ENCODE data around the gene TENM4. TPM values are rescaled to one million over a fixed set of nuclear protein-coding genes. Genes with fewer than 3 reads are reported as not detected.

Gene TENM4
- polyA plus RNA-seq, 1 donor from 2014 or later, result not detected

- peaks cover 0 to 5% (median 0%) of the 10 kb centered on the region in 3 donors for H3K9me3 Mint-ChIP-seq
- no peaks in the 10 kb centered on the region for H3K27me3 Mint-ChIP-seq
- no peak overlapping the region for H3K4me3 Mint-ChIP-seq
- H3K27ac Mint-ChIP-seq, result no peak overlapping the region
- no peaks in the 10 kb centered on the region for H3K4me1 Mint-ChIP-seq
- H3K36me3 Mint-ChIP-seq, result peaks cover 1% of the 10 kb centered on the region
Measured at GRCh38 chr11:78809931-78810541, 630.8 kb downstream of the TENM4 start.

- Mint-ChIP-seq H3K27me3 (no peaks in the 10 kb centered on the region), H3K36me3 (peaks cover 1% of the 10 kb centered on the region), H3K27ac (no peak overlapping the region), H3K9me3 (peaks cover 0 to 5% (median 0%) of the 10 kb centered on the region in 3 donors), H3K4me1 (no peaks in the 10 kb centered on the region), H3K4me3 (no peak overlapping the region)
Measured at GRCh38 chr11:78808923-78809322, 631.9 kb downstream of the TENM4 start.

- peaks cover 0 to 5% (median 0%) of the 10 kb centered on the region in 3 donors for H3K9me3 Mint-ChIP-seq
- H3K4me1 Mint-ChIP-seq, result no peaks in the 10 kb centered on the region
- no peak overlapping the region for H3K4me3 Mint-ChIP-seq
- no peak overlapping the region for H3K27ac Mint-ChIP-seq
- H3K27me3 Mint-ChIP-seq, result no peaks in the 10 kb centered on the region
- no peaks in the 10 kb centered on the region for H3K36me3 Mint-ChIP-seq
Measured at GRCh38 chr11:78807351-78807750, 633.5 kb downstream of the TENM4 start.

- H3K36me3 Mint-ChIP-seq, result no peaks in the 10 kb centered on the region
Measured at GRCh38 chr11:78806214-78807004, 634.4 kb downstream of the TENM4 start.

GRCh38 chr11:78804991-78805390 lies 635.8 kb downstream of the TENM4 start:
- peaks cover 0 to 5% (median 0%) of the 10 kb centered on the region in 3 donors for H3K9me3 Mint-ChIP-seq
- H3K4me1 Mint-ChIP-seq, result no peaks in the 10 kb centered on the region
- no peak overlapping the region for H3K27ac Mint-ChIP-seq
- H3K4me3 Mint-ChIP-seq, result no peak overlapping the region
- H3K27me3 Mint-ChIP-seq, result no peaks in the 10 kb centered on the region
- H3K36me3 Mint-ChIP-seq, result no peaks in the 10 kb centered on the region

More at GRCh38 chr11:78806214-78807004, 634.4 kb downstream of the TENM4 start:
- Mint-ChIP-seq H3K27me3 (no peaks in the 10 kb centered on the region), H3K9me3 (peaks cover 0 to 5% (median 0%) of the 10 kb centered on the region in 3 donors), H3K4me1 (no peaks in the 10 kb centered on the region), H3K4me3 (no peak overlapping the region), H3K27ac (no peak overlapping the region)

GRCh38 chr11:78803995-78804394 lies 636.8 kb downstream of the TENM4 start:
- no peaks in the 10 kb centered on the region for H3K36me3 Mint-ChIP-seq
- peaks cover 0 to 5% (median 0%) of the 10 kb centered on the region in 3 donors for H3K9me3 Mint-ChIP-seq
- H3K27ac Mint-ChIP-seq, result no peak overlapping the region
- H3K4me3 Mint-ChIP-seq, result no peak overlapping the region
- H3K4me1 Mint-ChIP-seq, result no peaks in the 10 kb centered on the region
- no peaks in the 10 kb centered on the region for H3K27me3 Mint-ChIP-seq

GRCh38 chr11:78802058-78802761 lies 638.6 kb downstream of the TENM4 start:
- no peak overlapping the region for H3K27ac Mint-ChIP-seq
- no peaks in the 10 kb centered on the region for H3K27me3 Mint-ChIP-seq
- H3K4me3 Mint-ChIP-seq, result no peak overlapping the region
- peaks cover 0 to 5% (median 0%) of the 10 kb centered on the region in 3 donors for H3K9me3 Mint-ChIP-seq
- no peaks in the 10 kb centered on the region for H3K36me3 Mint-ChIP-seq
- no peaks in the 10 kb centered on the region for H3K4me1 Mint-ChIP-seq

- no peak overlapping the region for H3K27ac Mint-ChIP-seq
- H3K4me1 Mint-ChIP-seq, result no peaks in the 10 kb centered on the region
- H3K9me3 Mint-ChIP-seq, result no peaks in the 10 kb centered on the region
- no peak overlapping the region for H3K4me3 Mint-ChIP-seq
- H3K27me3 Mint-ChIP-seq, result no peaks in the 10 kb centered on the region
- H3K36me3 Mint-ChIP-seq, result no peaks in the 10 kb centered on the region
Measured at GRCh38 chr11:78801161-78801884, 639.5 kb downstream of the TENM4 start.

- no peaks in the 10 kb centered on the region for H3K36me3 Mint-ChIP-seq
Measured at GRCh38 chr11:78800756-78801155, 640.1 kb downstream of the TENM4 start.

GRCh38 chr11:78800096-78800690 lies 640.6 kb downstream of the TENM4 start:
- Mint-ChIP-seq H3K27me3 (no peaks in the 10 kb centered on the region), H3K9me3 (no peaks in the 10 kb centered on the region), H3K4me3 (no peak overlapping the region), H3K4me1 (no peaks in the 10 kb centered on the region), H3K27ac (no peak overlapping the region), H3K36me3 (no peaks in the 10 kb centered on the region)

More at GRCh38 chr11:78800756-78801155, 640.1 kb downstream of the TENM4 start:
- H3K27ac Mint-ChIP-seq, result no peak overlapping the region
- H3K9me3 Mint-ChIP-seq, result no peaks in the 10 kb centered on the region
- no peaks in the 10 kb centered on the region for H3K27me3 Mint-ChIP-seq
- H3K4me1 Mint-ChIP-seq, result no peaks in the 10 kb centered on the region
- H3K4me3 Mint-ChIP-seq, result no peak overlapping the region

- H3K27ac Mint-ChIP-seq, result no peak overlapping the region
- H3K36me3 Mint-ChIP-seq, result no peaks in the 10 kb centered on the region
- H3K27me3 Mint-ChIP-seq, result no peaks in the 10 kb centered on the region
- H3K9me3 Mint-ChIP-seq, result no peaks in the 10 kb centered on the region
- no peaks in the 10 kb centered on the region for H3K4me1 Mint-ChIP-seq
- no peak overlapping the region for H3K4me3 Mint-ChIP-seq
Measured at GRCh38 chr11:78798663-78799062, 642.2 kb downstream of the TENM4 start.

GRCh38 chr11:78797559-78797958 lies 643.3 kb downstream of the TENM4 start:
- no peaks in the 10 kb centered on the region for H3K9me3 Mint-ChIP-seq
- no peaks in the 10 kb centered on the region for H3K4me1 Mint-ChIP-seq
- no peak overlapping the region for H3K4me3 Mint-ChIP-seq
- H3K36me3 Mint-ChIP-seq, result no peaks in the 10 kb centered on the region
- no peaks in the 10 kb centered on the region for H3K27me3 Mint-ChIP-seq
- no peak overlapping the region for H3K27ac Mint-ChIP-seq

- Mint-ChIP-seq H3K4me1 (no peaks in the 10 kb centered on the region), H3K36me3 (no peaks in the 10 kb centered on the region), H3K27ac (no peak overlapping the region), H3K27me3 (no peaks in the 10 kb centered on the region), H3K9me3 (no peaks in the 10 kb centered on the region), H3K4me3 (no peak overlapping the region)
Measured at GRCh38 chr11:78796956-78797355, 643.9 kb downstream of the TENM4 start.

GRCh38 chr11:78795621-78796261 lies 645.1 kb downstream of the TENM4 start:
- Mint-ChIP-seq H3K27me3 (no peaks in the 10 kb centered on the region), H3K36me3 (no peaks in the 10 kb centered on the region), H3K27ac (no peak overlapping the region), H3K9me3 (no peaks in the 10 kb centered on the region), H3K4me3 (no peak overlapping the region), H3K4me1 (no peaks in the 10 kb centered on the region)

All from IgD-negative memory B cell (primary cell).